Measurements from ENCODE around the gene CTDP1.
"Not testable (repeated sequence)": the region's sequence is repeated elsewhere in the genome, so short reads cannot be mapped to it uniquely, and the experiment has no call there.

The CTDP1 gene

GRCh38 chr18:79742076-79742475, 62.5 kb downstream of the CTDP1 start:
- no peak for DNase-seq (ENCODE audit: low spot score)

GRCh38 chr18:79744625-79745024, 65.0 kb downstream of the CTDP1 start:
- DNase-seq (ENCODE audit: low spot score): no peak

GRCh38 chr18:79746730-79747129, 67.1 kb downstream of the CTDP1 start:
- DNase-seq (ENCODE audit: low spot score): no peak

GRCh38 chr18:79747156-79747845, 67.7 kb downstream of the CTDP1 start:
- no peak for DNase-seq (ENCODE audit: low spot score)

GRCh38 chr18:79748321-79749180, 68.9 kb downstream of the CTDP1 start:
- DNase-seq (ENCODE audit: low spot score): no peak

GRCh38 chr18:79749251-79750191, 69.9 kb downstream of the CTDP1 start:
- no peak for DNase-seq (ENCODE audit: low spot score)

- no peak for DNase-seq (ENCODE audit: low spot score)
Observed at GRCh38 chr18:79750980-79751571, 71.5 kb downstream of the CTDP1 start.

GRCh38 chr18:79751918-79752578, 72.4 kb downstream of the CTDP1 start:
- not testable (repeated sequence) for DNase-seq (ENCODE audit: low spot score)

GRCh38 chr18:79752946-79753345, 73.3 kb downstream of the CTDP1 start:
- DNase-seq (ENCODE audit: low spot score): not testable (repeated sequence)

GRCh38 chr18:79753391-79753851, 73.8 kb downstream of the CTDP1 start:
- no peak for DNase-seq (ENCODE audit: low spot score)

GRCh38 chr18:79754022-79754761, 74.6 kb downstream of the CTDP1 start:
- DNase-seq (ENCODE audit: low spot score): no peak

- no peak for DNase-seq (ENCODE audit: low spot score)
Observed at GRCh38 chr18:79754831-79755351, 75.3 kb downstream of the CTDP1 start.

- no peak for DNase-seq (ENCODE audit: low spot score)
Observed at GRCh38 chr18:79755496-79756142, 76.0 kb downstream of the CTDP1 start.

- no peak for DNase-seq (ENCODE audit: low spot score)
Observed at GRCh38 chr18:79756143-79756500, 76.5 kb downstream of the CTDP1 start.

GRCh38 chr18:79756826-79757225, 77.2 kb downstream of the CTDP1 start:
- no peak for DNase-seq (ENCODE audit: low spot score)

GRCh38 chr18:79760348-79760747, 80.7 kb downstream of the CTDP1 start:
- no peak for DNase-seq (ENCODE audit: low spot score)

GRCh38 chr18:79760881-79761280, 81.3 kb downstream of the CTDP1 start:
- DNase-seq (ENCODE audit: low spot score): no peak

- no peak for DNase-seq (ENCODE audit: low spot score)
Observed at GRCh38 chr18:79763407-79763806, 83.8 kb downstream of the CTDP1 start.

- no peak for DNase-seq (ENCODE audit: low spot score)
Observed at GRCh38 chr18:79764131-79764530, 84.5 kb downstream of the CTDP1 start.

Data from iPS-NIHi11 (cell line).